Heart left ventricle (tissue), 13 donors: Measurements from ENCODE around the gene TTLL12.

Source experiments
- CTCF ChIP-seq, 12 donors: fragments of 200-600 bp; sonication (generic) in 4 of 12; IDR thresholded peaks; one replicate each; pipeline versions ENCODE4 v1.5.0 to v1.8.0; 2018 to 2022; ENCODE audit warnings: antibody characterized with exemption in 12 of 12, mild to moderate bottlenecking in 5 of 12
- POLR2A ChIP-seq, 2 donors: fragments of 450-650 bp; IDR thresholded peaks; one replicate each; pipeline ENCODE4 v1.6.1; 2017; ENCODE audit warnings: antibody characterized with exemption in 2 of 2, mild to moderate bottlenecking in 2 of 2, moderate library complexity in 2 of 2
- donor health status: ischemic (EF 13 %, LVEDD 7.1; RV severe dilation, severe dysfunction).
- donor health status: DM: no; HTN: yes; CAD: no.
- donor health status: DM: no; HTN: no; CAD: no.
- donor health status: ischemic (EF 25% LVEDD 6.9; RV normal size, moderate dysfunction).
- donor health status: ischemic (EF 25% LVEDD 5.7; RV mildly dilated, moderate dysfunction).
- donor health status: ischemic (EF 35%, LVEDD 5.7; RV mildly dilated, moderate dysfunction).
- donor health status: nonischemic (EF 11% LVEDD 7.7; RV severe dilation, severe dysfunction).
- donor health status: DM: yes; HTN: yes; CAD: no.
- donor health status: PGD.
- donor health status: ischemic (EF 29% LVEDD 5.4; RV normal size, mild dysfunction).
- donor health status: nonischemic (EF 23%, LVEDD 6.1; RV moderate dilation, normal function).

GRCh38 chr22:43227239-43227630 lies 40.3 kb upstream of the TTLL12 start:
- TF ChIP-seq CTCF (IDR thresholded peaks at IDR 0.05) = no peak
- no peak for TF ChIP-seq POLR2A (IDR thresholded peaks at IDR 0.05)
